Measurements from ENCODE around the gene MPRIP.

GRCh38 chr17:17156511-17156910 is 114.3 kb downstream of the MPRIP start:
- no peak for TF ChIP-seq CTCF (IDR thresholded peaks at IDR 0.05 in 2 of 3, conservative IDR thresholded peaks at IDR 0.05 in 1 of 3; ENCODE audit: borderline replicate concordance in 1 of 3, insufficient read depth in 1 of 3, low read depth in 2 of 3, low read length in 2 of 3)
- no peak for TF ChIP-seq EZH2phosphoT487 (IDR thresholded peaks at IDR 0.05; ENCODE audit: borderline replicate concordance)
- TF ChIP-seq SP1 (IDR thresholded peaks at IDR 0.05; ENCODE audit: low read depth), result no peak
- no peak for TF ChIP-seq SRF (IDR thresholded peaks at IDR 0.05; ENCODE audit: low read depth)
- no peak for TF ChIP-seq POLR2A (IDR thresholded peaks at IDR 0.05; ENCODE audit: borderline replicate concordance, extremely low read depth, insufficient read depth, insufficient read length)
- no peak for TF ChIP-seq ZNF274 (IDR thresholded peaks at IDR 0.05; ENCODE audit: low read depth, low read length)
